HG03521 (cell line): ENCODE data around the gene CLIP4.

Experiments used
- ATAC-seq: cut with Tn5 transposase; IDR thresholded peaks from one replicate; pipeline ENCODE4 v1.9.1; 2021; ENCODE audit warnings: mild to moderate bottlenecking, moderate library complexity; ENCODE audit not compliant: unreplicated experiment

Gene CLIP4

DNA sequence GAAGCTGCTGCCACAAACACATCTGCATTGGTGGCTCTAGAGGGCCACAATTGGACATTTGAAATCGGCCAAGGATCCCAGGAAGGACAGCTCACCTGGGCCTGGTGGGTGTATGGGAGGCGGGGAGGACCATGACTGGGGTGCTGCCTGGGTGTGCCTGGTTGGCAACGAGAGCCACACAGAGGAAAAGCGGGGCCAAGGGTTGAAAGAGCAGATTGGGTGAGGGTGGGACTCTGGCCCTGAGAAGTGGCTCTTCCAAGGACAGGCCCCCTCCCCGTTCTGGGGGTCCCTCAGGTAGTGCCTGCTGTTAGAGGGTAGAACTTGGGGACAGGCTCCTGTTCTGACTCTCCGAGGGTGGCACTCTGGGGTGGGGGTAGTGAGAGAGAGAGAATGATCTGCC, 102.9 kb downstream of the CLIP4 start:
- ATAC-seq, result no peak

DNA sequence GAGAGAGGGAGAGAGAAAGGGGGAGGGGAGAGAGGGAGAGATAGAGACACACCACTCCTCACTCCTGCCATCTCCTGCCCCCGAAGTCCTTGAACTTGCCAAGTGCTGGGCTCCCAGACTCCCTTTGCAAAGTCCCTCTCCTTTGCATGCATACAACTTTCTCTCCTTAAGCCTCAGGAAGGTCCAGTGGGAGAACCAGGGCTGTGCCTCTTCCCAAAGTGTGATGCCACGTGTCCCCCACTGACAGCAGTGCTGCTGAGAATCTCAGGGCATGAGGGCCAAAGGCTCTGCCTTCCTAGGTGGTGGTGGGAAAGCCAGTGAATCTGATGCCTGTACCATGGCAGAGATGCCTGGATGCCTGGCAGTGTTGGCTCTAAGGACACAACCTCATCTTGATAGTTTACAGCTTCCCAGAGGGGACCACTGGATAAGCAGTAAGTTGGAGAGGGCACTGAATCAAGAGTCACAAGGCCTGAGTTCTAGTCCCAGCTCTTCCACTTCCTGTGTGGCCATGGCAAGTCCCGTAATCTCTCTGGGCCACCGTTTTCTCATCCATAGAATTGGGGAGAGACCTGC, 103.4 kb downstream of the CLIP4 start:
- no peak for ATAC-seq

DNA sequence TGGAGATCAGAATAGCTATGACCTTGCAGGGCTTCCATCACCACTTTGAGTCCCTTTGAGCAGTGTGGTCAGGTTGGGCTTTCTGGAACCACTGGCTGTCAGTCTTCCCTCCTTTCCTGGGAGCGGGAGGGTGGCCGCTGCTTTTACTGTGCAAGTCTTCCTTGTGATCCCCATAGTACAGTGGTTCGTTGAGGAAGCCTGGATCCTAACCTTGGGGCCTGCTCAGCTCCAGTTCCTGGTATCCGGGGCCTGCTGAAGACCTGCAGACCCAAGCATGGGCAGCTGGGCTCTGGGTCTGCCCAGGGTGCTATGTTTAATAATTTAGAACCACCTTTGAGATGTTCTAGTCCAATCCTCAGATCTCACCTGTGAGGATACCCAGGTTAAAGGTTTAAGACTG, 104.2 kb downstream of the CLIP4 start:
- no peak for ATAC-seq

DNA sequence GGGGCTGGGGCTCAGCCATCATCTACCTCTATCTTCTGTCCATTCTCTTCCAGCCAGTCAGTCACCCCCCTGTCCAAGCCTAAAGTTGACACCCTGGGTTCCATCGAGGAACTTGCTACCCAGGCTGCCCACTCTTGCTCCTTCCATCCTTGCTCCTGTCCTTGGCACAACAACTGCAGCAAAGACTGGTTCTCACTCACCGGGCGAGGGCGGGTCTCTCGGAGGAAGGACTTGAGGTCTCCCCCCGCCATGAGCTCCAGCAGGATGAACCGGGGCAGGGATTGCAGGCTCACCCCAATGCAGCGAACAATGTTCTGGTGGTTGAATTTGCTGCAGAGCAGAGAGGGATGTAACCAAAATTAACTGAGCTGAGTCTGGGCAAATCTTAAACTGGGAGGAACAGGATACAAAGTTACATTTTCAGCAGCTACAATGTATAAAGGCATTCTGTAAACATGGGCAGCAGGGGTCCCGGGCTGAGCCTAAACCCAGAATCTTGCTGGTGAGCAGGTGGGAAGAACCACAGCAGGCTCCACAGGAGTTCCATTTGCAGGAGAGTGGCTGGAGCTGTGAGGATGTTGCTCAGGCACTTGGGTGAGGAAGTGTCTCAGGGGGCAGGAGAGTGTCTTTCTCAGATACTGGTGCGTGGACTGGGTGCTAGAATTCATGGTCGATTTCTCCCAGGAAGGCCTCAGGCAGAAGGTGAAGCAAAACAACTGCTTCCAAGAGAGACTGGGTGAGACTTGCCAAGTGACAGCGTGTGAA, 105.5 kb downstream of the CLIP4 start:
- no peak for ATAC-seq

DNA sequence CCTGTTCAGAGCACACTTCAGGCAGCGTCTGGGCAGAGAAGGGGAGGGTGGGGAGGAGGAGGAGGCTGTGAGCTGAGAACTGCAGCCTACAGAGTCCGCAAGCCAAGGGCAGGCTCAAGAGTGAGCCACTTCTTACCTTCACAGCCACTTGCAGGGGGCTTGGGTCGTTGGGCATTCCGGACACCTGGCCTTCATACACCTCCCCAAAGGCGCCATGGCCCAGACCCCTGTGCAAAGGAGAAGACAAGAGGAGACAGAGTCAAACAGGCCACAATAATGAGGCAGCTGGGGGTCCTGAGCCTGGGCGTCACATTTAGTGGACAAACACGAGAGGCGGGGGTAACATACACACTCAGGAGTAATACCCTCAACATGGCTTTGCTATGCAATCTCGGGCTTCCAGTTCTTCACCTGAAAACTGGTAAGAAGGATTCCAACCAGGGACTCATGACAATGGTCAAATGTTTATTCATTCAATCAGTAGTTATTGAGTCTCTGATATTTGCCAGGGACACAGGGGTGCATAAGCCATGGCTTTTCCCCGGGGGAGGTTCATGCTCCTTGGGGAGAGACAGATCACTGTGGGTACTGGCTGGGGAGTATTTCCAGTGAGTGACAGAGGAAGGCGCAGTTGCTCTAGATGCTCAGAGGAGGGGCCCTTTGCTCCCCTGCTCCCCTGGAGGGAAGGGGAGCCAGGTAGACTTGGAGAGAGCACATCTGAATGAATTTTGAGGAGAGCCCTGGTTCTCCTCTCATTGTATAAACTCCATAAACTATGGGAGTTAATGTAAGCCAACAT, 107.4 kb downstream of the CLIP4 start:
- no peak for ATAC-seq

DNA sequence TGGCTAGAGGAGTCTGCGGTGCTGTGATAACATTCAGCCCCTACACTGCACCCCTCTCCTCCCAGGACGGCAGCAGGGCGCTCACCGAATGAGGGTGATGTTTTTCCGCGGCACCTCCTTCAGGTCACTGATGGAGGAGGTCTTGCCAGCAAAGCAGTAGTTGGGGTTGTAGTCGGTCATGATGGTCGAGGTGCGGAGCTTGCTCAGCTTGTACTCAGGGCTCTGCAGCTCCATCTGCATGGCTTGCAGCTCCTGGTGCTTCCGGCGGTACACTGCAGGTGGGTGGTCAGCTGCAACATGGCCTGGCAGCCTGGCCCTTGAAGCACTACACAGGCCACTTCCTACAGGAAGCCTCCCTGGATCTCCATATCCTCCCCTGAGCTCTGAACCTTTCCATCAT, 108.0 kb downstream of the CLIP4 start:
- ATAC-seq, result no peak

DNA sequence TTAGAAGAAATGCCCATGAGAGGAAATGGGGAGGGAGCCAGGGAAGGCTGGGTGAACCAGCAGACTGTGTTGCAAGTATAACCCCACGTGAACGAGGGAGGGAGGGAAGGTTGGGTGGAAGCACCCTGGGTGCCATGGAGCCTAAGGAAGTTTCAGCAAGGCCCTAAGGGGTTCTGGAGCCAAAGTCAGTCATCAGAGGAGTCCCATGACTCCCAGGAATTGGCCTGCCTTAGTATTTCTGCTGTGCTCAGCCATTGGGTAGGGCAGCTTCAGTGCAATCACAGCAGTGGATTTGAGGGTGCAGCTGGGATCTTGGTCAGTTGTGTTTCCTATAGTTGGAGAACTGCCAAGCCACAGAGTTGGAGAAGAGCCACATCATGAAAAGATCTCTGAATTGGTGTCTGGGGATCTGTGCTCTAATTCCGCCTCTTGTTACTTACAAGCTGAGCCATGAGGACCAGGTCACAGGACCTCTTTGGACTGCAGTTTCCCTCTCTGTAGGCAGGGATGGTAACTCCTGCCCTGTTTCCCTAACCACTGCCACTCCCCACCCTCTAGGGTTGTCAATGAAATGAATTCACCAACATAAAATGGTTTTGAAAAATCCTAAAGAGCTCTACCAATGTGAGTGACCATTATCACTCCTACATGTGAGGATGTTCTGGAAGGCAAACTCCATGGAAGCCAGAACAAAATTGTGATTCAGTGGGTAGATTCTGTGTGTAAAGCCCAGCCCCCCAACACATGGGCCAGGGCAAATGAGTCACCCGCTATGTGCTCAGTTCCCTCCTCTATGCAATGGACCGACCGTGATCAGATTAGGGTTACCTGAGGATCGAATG, 108.9 kb downstream of the CLIP4 start:
- no peak for ATAC-seq

DNA sequence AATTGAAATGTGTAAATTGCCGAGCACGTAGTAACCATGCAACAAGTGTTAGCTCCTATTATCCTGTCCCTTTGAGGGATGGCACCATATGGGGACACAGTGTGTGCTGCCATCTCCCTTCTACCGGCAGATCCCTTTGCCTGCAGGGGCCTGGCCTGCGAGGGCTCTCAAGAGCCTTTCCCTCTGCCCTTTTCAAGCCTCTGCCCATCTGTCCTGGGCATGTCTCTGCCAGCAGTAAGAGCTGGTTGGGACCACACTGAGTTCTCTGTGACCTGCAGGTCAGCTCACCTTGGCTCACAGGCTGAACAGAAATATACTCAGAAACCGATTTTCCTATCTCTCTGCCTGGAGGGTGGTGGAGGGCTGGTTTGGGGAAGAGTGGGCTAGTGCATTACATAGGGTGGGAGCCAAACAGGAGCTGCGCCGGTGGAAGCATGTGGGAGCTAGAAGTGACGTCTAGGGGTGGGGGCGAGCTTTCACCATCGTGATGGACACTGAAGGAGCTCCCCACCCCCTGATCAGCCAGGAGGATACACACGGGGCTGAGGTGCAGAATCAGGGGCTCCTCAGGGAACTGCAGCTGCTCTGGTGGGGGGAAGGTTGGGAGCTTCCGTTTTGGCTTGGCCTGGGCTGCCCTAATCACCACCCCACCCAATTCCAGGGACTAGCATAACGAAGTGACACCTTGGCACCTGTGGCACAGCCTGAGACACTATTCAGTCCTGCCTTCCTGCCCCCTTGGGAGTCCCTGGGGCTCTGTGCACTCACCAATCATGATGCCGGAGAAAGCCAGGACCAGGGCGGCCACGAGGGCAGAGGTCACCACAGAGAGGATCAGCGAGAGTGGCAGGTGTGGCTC, 109.7 kb downstream of the CLIP4 start:
- no peak for ATAC-seq

DNA sequence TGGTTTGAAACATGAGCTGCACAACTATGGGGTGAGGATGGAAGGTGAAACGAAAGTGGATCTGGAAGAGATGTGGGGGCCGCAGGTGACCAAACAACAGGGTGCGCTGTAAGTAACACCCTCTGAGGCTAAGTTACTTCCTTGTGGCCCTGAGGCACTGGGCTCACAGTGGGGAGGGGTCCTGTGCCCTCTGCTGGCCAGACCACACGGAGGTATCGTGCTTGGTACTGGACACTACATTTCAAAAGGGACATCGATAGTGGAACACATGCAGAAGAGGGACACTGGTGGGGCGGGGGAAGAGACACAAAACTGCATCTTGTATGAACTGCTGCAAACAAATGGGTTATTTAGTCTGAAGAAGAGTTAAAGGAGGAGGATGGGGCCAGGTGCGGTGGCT, 110.6 kb downstream of the CLIP4 start:
- ATAC-seq, result no peak

DNA sequence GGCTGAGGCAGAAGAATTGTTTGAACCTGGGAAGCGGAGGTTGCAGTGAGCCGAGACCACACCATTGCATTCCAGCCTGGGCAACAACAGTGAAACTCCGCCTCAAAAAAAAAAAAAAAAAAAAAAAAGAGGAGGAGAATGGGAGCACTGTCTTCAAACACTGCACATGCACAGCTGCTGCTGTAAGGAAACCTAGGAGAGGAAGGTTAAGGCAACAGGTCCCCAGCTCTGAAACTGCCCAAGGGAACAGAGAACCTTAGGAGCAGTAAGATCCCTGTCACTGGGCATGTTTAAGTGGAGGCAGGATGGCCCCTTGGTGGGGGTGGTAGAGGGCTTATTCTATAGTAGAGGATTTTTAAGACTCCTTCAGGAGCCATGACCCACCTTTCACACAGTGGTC, 111.2 kb downstream of the CLIP4 start:
- ATAC-seq, result no peak

DNA sequence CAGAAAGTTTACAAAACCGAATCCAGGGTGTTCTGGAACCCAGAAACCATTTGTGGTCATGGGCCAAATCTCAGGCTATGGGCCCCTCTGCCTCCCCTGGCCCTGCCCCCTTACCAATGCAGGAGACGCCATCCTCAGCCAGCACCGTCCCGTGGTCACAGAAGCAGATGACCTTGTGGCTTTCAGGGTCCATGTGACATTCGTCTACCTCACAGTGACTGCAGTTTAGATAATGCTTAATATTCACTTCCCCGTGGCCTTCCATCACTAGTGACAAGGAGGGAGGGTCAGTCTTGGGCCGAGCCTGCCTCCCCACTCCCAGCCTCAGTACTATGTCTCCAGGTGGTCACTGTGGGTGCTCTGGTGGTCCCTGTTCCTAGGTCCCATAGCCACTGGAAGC, 111.6 kb downstream of the CLIP4 start:
- ATAC-seq, result no peak

DNA sequence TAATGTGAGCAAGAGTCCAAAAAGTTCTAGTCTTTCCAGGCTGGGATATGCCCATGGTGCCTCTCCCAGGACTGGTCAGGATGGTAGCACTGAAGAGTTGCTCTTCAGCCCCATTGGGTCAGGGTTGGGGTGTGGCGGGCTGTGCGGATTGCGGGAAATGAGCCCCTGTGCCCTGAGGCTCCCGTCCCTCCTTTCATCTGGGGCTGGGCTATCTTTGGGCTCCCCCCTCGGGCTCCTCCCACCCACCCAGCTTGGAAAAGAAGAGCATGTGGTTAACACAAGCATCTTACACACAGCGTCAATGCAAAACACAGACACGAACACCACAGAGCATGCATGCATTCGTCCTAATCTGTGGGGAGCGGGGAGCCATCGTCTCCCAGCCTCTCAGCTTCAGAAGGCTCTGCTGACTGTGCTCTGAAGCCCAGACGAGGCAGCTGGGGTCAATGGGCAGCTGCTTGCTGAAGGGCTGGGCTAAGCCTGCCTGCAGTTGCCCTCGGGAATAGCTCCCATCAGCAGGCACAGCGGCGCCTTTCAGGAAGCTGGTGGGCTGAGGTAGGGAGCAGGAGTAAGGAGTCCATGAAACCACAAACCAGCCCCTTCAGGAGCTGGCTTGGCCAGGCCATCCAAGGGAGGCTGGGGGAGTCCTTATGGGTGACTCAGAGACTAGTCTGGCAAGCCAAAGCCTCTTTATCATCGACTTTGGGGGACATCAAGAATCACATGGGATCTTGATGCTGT, 112.9 kb downstream of the CLIP4 start:
- ATAC-seq, result no peak

DNA sequence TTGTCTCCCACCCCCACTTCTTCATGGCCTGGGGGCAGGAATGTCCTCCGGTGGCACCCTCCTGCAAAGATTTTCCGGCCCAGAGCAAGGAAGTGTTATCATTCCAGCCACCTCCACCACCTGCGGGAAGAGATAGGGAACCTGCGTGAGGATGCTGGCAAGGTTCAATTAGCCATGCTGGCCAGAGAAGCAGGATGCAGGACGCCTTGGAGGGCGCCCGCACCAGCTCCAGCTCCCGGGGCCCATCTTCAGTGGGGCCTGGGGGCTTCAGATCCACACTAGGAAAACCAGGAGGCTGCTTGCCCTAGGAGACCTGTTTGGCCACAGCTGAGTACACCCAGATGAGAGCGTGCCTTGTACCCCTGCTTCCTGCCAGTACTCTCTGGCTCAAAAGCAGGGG, 113.7 kb downstream of the CLIP4 start:
- no peak for ATAC-seq

DNA sequence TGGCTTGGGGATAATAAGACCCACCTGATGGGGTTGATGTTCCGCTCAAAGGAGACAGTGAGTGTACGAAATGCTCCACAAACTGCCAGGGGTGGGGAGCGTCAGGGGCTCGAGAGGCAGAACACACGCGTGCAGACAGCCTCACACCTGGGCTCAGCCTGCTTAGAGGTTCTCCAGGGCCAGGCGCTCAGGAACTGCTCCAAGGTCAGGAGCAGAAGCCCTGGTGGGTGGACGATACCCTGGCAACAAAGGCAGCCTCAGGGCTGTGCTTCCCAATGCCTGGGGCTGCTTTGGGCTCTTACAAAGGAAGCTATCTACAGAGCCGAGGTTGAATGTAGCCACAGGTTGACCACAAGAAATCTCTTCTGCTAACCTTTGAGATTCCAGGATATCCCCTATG, 114.4 kb downstream of the CLIP4 start:
- ATAC-seq, result no peak

DNA sequence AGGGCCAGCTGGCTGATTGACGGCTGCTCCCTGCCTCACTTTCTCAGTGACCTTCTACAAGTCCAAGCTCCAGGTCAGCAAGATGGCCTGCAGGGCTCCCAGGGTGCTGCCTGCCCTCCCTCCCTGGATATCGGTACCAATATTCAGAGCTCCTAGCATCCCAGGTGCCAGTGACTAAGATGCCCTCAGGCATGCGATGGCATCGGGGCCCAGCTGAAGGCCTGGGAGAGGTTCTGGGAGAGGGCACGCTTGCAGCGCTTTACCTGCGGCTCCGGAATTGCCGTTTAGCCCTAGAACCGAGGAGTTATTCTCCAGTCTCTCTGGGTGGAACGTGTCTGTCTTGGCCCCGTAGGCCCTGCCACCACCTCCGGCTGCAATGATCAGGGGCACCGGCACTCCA, 116.8 kb downstream of the CLIP4 start:
- no peak for ATAC-seq

DNA sequence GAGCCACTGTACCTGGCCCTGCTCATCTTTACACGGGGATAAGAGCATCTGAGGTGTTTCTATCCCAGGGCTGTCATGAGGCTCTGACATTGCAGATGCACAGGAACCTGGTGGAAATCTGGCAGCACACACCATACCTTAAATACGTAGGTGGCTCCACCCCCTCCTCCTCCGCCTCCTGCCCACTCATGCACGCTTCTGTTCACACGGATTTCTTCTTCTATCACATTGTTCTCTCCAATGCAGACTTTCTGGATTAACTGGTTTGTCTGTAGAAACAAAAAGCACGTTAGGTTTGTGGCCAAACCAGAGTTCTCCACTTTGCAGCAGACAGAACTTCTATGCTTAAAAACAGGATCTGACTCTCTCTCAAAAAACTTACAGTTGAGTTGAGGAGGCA, 118.2 kb downstream of the CLIP4 start:
- no peak for ATAC-seq

DNA sequence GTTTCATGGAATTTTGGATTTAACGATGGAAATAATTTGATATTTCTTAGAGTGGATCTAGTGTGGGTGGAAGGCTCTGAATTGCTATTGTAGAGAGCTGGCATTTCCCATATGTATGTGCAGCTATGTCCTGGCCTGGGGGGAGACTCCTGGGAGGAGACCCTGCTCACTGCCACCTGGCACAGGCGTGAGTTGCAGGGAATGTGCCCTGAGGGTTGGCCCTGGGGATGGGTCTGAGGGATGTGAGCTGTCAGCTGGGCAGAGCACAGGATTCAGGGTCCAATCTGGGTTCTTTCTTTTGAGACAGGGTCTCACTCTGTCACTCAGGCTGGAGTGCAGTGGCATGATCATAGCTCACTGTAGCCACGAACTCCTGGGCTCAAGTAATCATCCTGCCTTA, 120.2 kb downstream of the CLIP4 start:
- ATAC-seq, result no peak

DNA sequence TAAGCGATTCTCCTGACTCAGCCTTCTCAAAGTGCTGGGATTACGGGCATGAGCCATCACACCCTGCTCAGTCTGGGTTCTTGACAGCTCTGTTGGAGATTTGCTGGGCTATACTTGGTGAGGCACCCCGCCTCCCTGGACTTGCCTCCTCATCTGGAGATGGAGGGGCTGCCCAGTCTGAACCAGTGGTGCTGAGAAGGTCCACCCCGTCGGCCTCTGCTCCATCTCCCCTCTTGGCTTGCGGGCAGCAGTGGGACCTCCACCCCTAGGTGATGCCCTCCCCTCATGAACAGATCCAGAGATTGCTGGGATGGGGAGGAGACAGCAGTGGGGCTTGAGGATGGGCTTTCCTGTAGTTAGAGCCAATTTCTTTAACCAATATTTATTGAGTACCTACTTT, 120.9 kb downstream of the CLIP4 start:
- no peak for ATAC-seq

DNA sequence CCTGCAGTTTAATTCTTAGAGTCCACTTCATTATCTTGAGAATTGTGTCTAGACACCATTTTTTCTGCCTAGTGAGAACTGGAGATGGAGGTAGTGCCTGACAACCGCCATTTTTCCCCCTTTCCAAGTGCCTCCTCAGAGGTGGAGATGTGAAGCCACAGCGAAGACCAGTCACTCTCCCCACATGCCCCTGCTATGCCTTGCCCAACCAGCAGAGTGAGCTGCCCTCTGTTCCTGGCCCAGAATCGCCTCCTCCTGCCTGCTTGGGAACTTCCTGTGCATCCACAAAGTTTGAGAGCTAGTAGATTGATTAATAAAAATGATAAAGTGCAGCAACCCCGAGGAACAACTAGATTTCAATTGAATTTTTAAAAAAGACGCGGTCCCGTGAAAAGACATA, 123.3 kb downstream of the CLIP4 start:
- no peak for ATAC-seq
